GM19455 (cell line): ENCODE results near the gene ADARB1.
"Not testable (repeated sequence)": the region's sequence is repeated elsewhere in the genome, so short reads cannot be mapped to it uniquely, and the experiment has no call there.

Source experiments
- ATAC-seq: cut with Tn5 transposase; IDR thresholded peaks from one replicate; pipeline ENCODE4 v1.9.1; 2021; ENCODE audit not compliant: unreplicated experiment

The ADARB1 gene

GRCh38 chr21:45074048-45074817 lies at the start of gene ADARB1:
TSS of gene ADARB1 (plus strand) at chr21:45074580. CDS start at chr21:45171657, 97,077 bp downstream.
- ATAC-seq: peak; percentile 50

GRCh38 chr21:45026066-45026745 lies 48.2 kb upstream of the ADARB1 start:
- ATAC-seq: no peak

DNA sequence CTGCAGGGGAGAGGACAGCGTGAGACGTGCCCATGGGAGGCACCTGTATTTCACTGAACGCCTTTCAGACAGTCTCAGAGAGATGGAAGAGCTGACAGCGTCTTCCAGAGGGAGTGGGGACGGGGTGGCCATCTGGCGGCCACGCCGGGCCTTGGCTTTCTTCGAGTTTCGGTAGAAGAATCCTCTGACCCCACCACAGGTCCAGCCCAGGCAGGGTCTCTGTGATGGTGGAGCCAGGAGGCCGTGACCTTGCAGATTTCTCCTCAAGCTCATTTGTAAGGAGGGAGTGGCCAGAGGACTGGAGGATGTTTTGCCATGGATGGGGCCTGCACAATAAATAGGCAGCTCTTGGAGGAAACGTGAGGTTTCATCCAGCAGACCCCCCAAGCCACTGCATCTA lies 47.6 kb upstream of the ADARB1 start:
- ATAC-seq: no peak

GRCh38 chr21:45027241-45028196 lies 46.9 kb upstream of the ADARB1 start:
- ATAC-seq: no peak

GRCh38 chr21:45028645-45029044 lies 45.7 kb upstream of the ADARB1 start:
- not testable (repeated sequence) for ATAC-seq

DNA sequence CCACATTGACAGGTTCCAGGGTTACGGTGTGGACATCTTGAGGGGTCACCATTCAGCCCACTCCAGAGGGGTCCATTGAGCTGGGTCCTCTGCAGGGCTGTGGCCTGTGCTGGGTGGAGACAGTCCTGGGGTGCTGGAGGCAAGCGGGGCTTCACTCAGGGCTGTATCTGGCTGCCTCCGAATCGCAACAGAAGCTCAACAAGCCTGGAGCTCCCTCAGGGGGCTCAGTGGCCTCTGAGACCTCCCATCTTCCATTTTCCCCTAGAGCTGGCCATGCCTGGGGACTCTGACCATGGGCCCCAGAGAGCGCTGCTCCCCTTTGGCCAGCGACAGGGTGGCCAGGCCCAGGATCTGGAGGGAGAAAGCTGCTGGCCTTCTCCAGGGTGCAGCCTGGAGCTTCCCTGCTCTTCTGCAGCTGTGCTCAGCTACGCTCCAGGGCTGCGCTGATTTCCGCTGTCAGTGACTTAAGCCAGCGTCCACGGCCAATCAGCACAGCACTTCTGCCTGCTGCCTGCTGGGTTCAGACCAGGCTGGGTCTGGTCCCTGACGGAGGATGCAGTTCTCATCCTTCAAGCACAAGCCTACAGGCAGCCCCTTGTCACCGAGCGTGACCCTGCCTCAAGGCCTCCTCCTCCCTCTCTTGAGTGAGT lies 45.0 kb upstream of the ADARB1 start:
- no peak for ATAC-seq

GRCh38 chr21:45029948-45030681 lies 44.3 kb upstream of the ADARB1 start:
- ATAC-seq: no peak

GRCh38 chr21:45030682-45031570 lies 43.5 kb upstream of the ADARB1 start:
- no peak for ATAC-seq

GRCh38 chr21:45031571-45032191 lies 42.7 kb upstream of the ADARB1 start:
- ATAC-seq: no peak

GRCh38 chr21:45032332-45032731 lies 42.0 kb upstream of the ADARB1 start:
- no peak for ATAC-seq

GRCh38 chr21:45032977-45033710 lies 41.2 kb upstream of the ADARB1 start:
- no peak for ATAC-seq

GRCh38 chr21:45033791-45034555 lies 40.4 kb upstream of the ADARB1 start:
- ATAC-seq: no peak

- no peak for ATAC-seq
These were observed 39.6 kb upstream of the ADARB1 start for GRCh38 chr21:45034556-45035476.

DNA sequence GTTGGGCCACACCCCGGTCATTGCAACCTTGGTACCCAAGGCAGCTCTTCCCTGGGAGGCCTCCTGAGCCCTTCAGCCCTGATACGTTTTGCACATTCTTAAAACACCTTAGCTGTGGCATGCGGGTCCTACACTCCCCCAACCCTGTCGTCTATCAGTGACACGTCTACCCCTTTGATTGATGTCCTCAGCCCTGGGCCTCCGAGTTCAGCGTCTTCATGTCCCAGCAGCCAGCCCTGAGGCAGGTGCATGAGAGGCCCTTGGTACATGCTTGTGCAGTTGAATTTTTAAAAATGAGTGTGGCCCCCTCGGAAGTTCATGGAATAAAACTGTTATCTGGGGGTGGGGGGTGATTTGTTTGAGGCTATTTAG lies 38.9 kb upstream of the ADARB1 start:
- no peak for ATAC-seq

- no peak for ATAC-seq
These were observed 37.8 kb upstream of the ADARB1 start for GRCh38 chr21:45036630-45037029.

DNA sequence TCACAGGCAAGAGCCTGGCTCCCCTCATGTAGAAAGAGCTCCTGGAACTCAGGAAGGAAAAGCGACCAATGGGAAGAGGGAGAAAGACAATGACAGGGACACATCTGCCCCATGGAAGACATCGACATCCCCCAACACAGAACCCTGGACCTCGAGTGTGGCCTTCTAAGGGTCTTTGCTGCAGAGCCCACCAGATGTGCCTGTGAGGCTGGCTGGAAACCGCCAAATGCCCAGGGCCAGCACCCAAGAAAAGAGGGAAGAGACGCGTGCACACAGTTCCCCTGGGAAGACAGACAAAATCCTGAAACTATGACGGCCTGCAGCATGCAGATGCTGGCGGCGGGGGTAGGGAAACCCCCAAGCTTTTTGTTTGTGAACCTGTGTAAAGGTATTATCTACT lies 36.4 kb upstream of the ADARB1 start:
- ATAC-seq: no peak
